Endothelial cell of hepatic sinusoid (primary cell): ENCODE measurements around the gene TBX5.

ENCODE experiments used
- in situ Hi-C: cut with HindIII; loops from 2 replicates; pipeline ENCODE4 v1.10.0; 2017; ENCODE audit warnings: low sequenced_read_pairs

TBX5 gene

GRCh38 chr12:114405519-114406271 is at the start of gene TBX5:
TBX5 (minus strand) TSS chr12:114406144; CDS start chr12:114403898, 2,246 bp downstream.
- in situ Hi-C loops: no loop called here

- in situ Hi-C loops: no loop called here
Measured at GRCh38 chr12:114451657-114452056, 45.7 kb upstream of the TBX5 start.

GRCh38 chr12:114450515-114451300 is 44.8 kb upstream of the TBX5 start:
- in situ Hi-C loops: no loop called here

GRCh38 chr12:114450019-114450418 is 44.1 kb upstream of the TBX5 start:
- in situ Hi-C loops: no loop called here

- in situ Hi-C loops: no loop called here
Measured at GRCh38 chr12:114448618-114448933, 42.6 kb upstream of the TBX5 start.

GRCh38 chr12:114447799-114448617 is 42.1 kb upstream of the TBX5 start:
- in situ Hi-C loops: no loop called here

GRCh38 chr12:114447274-114447716 is 41.4 kb upstream of the TBX5 start:
- in situ Hi-C loops: no loop called here

- in situ Hi-C loops: no loop called here
Measured at GRCh38 chr12:114445401-114446323, 39.7 kb upstream of the TBX5 start.

GRCh38 chr12:114444422-114445279 is 38.7 kb upstream of the TBX5 start:
- in situ Hi-C loops: no loop called here

GRCh38 chr12:114443607-114444421 is 37.9 kb upstream of the TBX5 start:
- in situ Hi-C loops: no loop called here

- in situ Hi-C loops: no loop called here
Measured at GRCh38 chr12:114442578-114442977, 36.6 kb upstream of the TBX5 start.

- in situ Hi-C loops: no loop called here
Measured at GRCh38 chr12:114441545-114441944, 35.6 kb upstream of the TBX5 start.

GRCh38 chr12:114441039-114441383 is 35.1 kb upstream of the TBX5 start:
- in situ Hi-C loops: no loop called here

GRCh38 chr12:114440270-114441038 is 34.5 kb upstream of the TBX5 start:
- in situ Hi-C loops: no loop called here

GRCh38 chr12:114439817-114440216 is 33.9 kb upstream of the TBX5 start:
- in situ Hi-C loops: no loop called here

- in situ Hi-C loops: no loop called here
Measured at GRCh38 chr12:114439261-114439683, 33.3 kb upstream of the TBX5 start.

GRCh38 chr12:114438635-114439256 is 32.8 kb upstream of the TBX5 start:
- in situ Hi-C loops: no loop called here
